NCI-H1092 (cell line): ENCODE measurements around the gene IL13RA1.
"Not testable (repeated sequence)": the region's sequence is repeated elsewhere in the genome, so short reads cannot be mapped to it uniquely, and the experiment has no call there.

Experiments
- DNase-seq: peaks from one replicate; lab custom pipeline; 2025; lab: John Stamatoyannopoulos, UW

Gene IL13RA1

DNA sequence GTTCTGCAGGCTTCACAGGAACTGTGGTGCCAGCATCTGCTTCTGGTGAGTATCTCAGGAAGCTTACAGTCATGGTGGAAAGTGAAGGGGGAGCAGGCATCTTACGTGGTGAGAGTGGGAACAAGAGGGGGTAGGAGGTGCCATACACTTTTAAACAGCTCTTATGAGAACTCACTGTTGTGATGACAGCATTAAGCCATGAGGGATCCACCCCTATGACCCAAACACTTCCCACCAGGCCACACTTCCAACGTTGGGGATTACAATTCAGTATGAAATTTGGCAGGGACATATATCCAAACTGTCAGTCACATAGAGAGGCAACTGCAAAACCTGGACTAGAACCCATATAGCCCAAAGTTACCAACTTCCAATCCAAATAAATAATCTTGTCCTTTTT, 53.1 kb downstream of the IL13RA1 start:
- no peak for DNase-seq

DNA sequence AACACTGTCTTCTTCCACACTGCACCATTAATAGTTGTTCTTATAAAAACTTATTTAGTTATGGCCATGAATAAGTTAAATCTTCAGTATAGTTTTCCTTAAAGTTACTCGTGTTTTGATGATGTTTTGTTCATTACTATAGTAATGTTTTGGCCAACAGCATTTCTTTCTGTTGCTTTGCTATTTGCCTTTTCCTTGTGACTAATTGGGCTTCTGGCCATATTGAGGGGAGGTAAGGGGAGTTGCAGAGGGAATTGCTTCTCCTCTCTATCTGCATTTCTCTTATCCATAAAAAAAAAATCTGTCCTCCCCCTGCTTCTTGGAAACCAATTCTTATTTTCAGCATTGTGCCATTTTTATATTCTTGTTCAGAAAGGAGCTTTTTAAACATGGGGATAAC, 53.5 kb downstream of the IL13RA1 start:
- no peak for DNase-seq

DNA sequence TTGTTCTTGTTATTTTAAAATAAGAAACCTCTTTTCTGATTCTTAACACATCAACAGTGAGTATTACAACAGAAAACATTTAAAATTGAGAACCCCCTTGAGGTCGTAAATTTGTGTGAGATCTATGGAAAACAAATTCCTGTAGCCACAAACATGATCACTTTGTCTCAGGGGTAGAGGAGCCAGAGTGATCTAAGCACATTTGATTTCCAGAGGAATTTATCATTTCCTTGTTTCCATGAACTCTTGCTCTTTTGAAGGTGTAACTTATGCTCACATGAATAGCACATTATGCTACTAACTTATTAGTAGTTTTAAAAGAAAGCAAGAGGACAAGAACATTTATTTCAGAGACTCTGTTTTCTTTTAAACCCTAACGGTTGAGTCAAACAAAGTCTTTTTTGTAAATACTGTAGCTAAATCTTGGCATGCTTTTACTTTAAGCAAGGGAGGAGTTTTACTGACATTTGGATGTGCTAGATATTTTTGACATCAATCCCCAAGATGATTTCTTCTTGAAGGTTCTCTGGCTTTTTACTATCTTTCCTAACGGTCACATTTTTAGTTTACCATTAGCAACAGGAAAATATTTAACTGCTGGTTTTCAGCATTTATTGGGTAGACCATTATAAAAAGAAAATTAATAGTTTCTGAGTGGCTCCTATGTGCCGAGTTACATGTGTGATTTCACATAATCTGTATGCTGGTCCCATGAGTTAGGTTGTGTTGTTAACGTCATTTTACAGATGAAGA, 68.3 kb downstream of the IL13RA1 start:
- no peak for DNase-seq

DNA sequence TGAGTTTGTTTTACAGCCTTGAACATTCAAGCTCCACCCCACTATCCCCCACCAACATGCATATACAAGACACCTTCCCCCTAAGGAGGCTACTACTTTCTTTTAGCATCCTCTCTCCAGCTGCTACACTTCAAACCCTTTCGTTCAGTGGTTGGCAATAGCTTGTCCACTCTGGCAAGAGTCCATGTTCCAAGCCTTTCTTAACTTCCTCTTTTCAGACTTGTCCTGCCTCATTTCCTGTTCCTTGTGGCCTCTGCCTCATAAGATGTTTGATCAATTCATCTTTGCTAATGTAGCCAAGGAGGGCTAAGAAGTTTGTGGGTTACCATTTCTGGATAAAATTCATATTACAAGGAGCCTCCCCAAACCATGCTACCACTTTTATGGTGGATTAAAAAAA, 75.5 kb downstream of the IL13RA1 start:
- DNase-seq, result no peak

DNA sequence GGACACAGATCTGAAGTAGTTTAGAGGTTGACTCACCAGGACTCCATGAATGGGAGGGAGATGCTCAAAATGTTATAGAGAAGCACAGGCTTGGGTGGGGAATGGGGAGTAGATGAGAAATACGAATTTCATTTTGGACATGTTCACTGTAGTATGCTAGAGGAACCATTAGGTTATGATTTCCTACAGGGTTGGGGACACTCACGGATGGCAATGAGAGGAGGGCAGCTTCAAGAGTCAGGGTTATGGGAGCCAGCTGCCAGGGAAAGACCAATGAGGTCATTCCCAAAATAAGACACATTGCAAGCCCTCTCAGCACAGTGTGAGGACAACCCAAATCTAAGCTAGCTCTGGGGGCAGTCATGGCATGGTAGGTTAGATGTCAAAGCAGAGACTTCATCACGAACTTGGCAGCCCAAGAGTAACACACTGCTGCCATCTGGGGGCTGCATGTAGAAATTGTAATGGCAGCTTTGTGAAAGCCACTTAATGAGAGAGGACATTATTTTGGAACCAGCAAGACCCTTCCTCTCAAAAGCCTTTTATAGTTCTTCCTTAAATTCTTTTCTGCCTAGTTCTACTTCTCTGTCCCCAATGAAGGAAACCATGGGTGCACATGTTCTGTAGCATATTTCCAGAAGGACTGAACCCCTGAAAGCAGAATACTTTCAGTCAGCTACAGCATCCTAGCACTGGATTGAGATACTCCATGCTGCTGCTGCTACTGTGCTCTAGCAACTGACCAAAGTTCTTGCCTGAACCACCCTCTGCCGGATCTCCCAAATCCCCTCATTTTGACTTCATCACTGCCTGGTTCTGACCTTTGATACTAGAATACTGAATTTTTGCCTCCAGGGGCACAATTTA, 80.0 kb downstream of the IL13RA1 start:
- DNase-seq, result peak; percentile 12

DNA sequence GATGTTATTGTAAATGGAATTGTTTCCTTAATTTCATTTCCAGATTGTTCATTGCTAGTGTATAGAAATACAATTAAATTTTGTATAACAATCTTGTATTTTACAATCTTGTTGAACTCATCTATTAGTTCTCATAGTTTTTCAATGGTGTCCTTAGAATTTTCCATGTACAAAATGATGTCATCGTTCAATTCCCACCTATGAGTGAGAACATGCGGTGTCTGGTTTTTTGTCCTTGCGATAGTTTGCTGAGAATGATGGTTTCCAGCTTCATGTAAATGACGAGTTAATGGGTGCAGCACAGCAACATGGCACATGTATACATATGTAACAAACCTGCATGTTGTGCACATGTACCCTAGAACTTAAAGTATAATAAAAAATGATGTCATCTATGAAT, 89.9 kb downstream of the IL13RA1 start:
- not testable (repeated sequence) for DNase-seq

DNA sequence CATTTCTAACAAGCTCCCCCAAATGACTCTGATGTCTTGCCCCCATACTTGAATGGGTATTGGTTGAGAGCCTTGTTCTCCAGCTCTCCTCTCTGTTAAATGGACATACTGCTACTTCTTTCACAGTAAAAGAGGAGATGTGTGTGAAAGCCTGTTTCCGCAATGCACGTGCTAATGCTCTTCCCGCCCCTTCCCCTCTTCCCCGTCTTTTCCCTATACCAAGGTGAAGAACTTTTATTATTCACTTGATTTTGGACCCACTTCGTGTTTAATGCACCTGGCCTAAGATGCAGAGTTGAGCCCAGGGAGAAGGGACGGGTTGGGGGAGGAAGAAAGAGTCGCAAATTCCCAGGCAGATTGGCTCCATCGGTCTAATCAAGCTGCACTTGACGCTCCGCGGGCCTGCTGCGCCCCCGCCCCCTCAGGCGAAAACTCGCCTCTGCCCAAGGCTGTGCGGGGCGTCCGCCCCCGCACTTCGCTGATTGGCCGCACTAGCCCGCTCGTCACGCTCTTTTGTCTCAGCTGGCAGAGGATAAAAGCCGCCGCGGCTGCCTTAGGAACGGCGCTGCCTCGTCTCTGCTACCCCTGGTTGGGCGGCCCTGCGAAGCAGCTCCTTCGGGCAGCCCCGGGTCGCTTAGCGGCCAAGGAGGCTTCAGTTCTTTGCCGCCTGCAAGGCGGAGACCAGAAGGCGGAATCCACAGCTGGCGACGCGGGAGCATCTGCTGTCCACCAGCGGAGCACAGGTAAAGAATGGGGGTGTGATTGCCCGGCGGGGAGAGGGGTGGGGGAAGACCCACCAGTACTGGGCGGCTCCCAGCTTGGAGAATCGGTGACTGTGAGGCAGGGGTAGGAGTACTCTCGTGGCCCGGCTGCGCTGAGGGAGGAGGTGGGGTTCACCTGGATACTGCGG, 96.1 kb downstream of the IL13RA1 start, which contains the start of gene ZCCHC12:
Gene ZCCHC12, plus strand, starts transcription at position 562 of the 910 bp plus-strand sequence. CDS start 1,421 bp downstream, outside the sequence.
- peak; percentile 69 for DNase-seq

DNA sequence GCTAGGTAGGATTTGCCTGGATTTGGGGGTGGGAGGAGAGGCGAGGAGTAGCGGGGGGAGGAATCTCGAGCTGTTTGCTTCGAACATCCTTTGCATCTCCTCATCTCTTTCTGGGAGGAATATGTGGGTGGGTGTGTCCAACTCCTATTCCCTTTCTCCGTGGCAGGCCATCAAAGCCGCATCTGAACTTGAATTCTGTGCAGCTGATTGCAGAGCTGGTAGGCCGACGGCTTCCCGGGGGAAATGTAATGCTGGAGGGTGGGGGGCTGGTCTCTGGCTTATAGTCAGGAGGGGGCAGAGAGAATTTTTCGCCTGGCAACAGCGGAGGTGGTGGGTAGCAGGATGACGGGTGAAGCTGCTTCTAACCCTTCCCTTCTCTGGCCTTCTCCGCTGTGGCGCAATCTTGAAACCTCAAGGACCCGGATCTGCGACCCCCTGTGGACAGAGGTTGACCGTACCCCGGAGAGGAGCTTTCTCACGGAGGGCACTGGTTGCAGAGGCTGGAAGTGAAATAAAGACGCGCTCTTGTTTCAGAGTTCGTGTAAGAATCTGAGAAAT, 96.8 kb downstream of the IL13RA1 start:
- no peak for DNase-seq

DNA sequence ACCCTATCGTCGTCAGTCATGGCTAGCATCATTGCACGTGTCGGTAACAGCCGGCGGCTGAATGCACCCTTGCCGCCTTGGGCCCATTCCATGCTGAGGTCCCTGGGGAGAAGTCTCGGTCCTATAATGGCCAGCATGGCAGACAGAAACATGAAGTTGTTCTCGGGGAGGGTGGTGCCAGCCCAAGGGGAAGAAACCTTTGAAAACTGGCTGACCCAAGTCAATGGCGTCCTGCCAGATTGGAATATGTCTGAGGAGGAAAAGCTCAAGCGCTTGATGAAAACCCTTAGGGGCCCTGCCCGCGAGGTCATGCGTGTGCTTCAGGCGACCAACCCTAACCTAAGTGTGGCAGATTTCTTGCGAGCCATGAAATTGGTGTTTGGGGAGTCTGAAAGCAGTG, 97.8 kb downstream of the IL13RA1 start:
- DNase-seq, result no peak

DNA sequence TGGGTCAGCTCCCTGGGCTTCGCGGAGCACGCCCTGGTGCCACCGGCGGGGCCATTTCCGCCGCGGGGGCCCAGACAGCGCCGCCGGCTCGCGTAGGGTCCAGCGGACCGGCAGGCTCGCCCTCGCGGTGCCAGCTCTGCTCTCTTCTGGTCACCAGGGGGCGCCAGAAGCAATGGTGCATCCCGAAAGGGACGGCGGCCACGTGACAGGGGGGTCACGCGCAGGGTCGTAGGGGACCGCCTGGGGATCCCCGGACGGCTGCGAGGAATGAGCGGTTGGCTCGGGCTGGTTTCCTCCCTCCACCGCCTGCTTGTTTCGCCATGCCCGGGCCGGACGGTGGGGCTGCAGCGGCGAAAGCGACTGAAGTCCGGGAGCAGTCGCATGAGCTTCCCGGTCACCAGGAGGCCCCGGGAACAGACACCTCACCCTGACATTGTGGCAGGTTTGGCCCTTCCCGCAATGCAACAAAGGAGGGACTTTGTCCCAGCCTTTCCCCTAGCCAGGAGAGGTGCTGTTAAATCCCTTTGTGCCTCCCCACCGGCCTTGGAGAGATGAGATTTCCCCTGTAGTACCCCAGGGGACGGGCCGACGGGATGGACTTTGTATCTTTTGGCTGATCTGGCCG, 112.0 kb downstream of the IL13RA1 start:
- peak; percentile 35 for DNase-seq
